AG10803 (cell line): ENCODE measurements around the gene ZNF407.

ENCODE experiments used
- DNase-seq: peaks from one replicate; pipeline ENCODE4 v3.0.0; 2010; ENCODE audit warnings: low read depth
- H3K4me3 ChIP-seq: 2 replicates; pipeline ENCODE4 v1.5.1; 2011; ENCODE audit warnings: mild to moderate bottlenecking, low read length, control low read depth
- CTCF ChIP-seq: conservative IDR thresholded peaks from 2 replicates; pipeline ENCODE4 v1.5.1; 2011; ENCODE audit warnings: mild to moderate bottlenecking, low read length, control low read depth, inconsistent platforms

Gene ZNF407

GRCh38 chr18:74874351-74874750 lies 276.7 kb downstream of the ZNF407 start:
- no peak overlapping the region for H3K4me3 ChIP-seq
- no peak for TF ChIP-seq CTCF
- DNase-seq, result no peak

GRCh38 chr18:74876630-74877243 lies 279.1 kb downstream of the ZNF407 start:
- DNase-seq, result no peak
- no peak overlapping the region for H3K4me3 ChIP-seq
- no peak for TF ChIP-seq CTCF

- TF ChIP-seq CTCF, result no peak
- no peak for DNase-seq
Observed at GRCh38 chr18:74878267-74878666, 280.6 kb downstream of the ZNF407 start.

GRCh38 chr18:74880706-74881278 lies 283.1 kb downstream of the ZNF407 start:
- no peak for TF ChIP-seq CTCF
- no peak for DNase-seq
- no peak overlapping the region for H3K4me3 ChIP-seq

More at GRCh38 chr18:74878267-74878666, 280.6 kb downstream of the ZNF407 start:
- no peak overlapping the region for H3K4me3 ChIP-seq

GRCh38 chr18:74892066-74892627 lies 294.5 kb downstream of the ZNF407 start:
- TF ChIP-seq CTCF, result no peak
- DNase-seq, result no peak
- no peak overlapping the region for H3K4me3 ChIP-seq

GRCh38 chr18:74895686-74896085 lies 298.0 kb downstream of the ZNF407 start:
- no peak overlapping the region for H3K4me3 ChIP-seq
- no peak for TF ChIP-seq CTCF
- DNase-seq, result peak; percentile 9
